SIG-M5 treated with dmso at 0.1 percent for 504 hours (cell line): ENCODE measurements around the gene ARHGDIB.

Source experiments
- DNase-seq: peaks from one replicate; lab custom pipeline; 2025; ENCODE audit not compliant: unreplicated experiment; lab: John Stamatoyannopoulos, UW

Gene ARHGDIB

DNA sequence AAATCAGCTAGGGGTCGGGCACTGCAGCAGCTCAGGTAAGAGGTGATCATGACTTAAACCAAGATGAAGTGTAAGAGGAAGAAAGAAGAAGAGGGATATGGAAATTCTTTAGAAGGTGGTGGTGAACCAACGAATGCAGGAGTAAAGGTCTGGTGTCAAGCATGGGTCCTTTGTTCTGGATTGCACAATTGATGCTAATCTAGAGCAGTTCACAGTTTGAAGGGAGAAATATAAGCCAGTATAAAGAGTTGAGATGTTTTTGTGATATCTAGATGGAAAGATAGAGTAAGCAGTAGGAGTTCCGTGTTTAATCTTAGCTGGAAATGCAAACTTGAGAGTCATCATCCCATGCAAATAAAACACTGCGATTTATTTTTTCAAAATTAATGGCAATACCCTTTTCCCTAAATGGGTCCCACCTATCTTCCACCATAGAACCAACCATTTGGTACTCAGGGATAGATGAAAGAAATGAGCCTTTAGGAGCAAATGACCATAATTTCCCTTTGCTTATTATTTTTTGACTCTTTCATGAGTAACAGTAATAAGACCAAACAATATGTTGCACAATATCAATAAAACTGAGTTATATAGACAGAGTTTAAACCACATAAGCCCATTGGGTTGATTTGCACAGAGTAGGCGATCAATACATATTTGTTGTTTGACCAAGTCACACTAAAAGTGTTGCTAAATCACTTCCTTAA lies 60.7 kb downstream of the ARHGDIB start:
- no peak for DNase-seq

DNA sequence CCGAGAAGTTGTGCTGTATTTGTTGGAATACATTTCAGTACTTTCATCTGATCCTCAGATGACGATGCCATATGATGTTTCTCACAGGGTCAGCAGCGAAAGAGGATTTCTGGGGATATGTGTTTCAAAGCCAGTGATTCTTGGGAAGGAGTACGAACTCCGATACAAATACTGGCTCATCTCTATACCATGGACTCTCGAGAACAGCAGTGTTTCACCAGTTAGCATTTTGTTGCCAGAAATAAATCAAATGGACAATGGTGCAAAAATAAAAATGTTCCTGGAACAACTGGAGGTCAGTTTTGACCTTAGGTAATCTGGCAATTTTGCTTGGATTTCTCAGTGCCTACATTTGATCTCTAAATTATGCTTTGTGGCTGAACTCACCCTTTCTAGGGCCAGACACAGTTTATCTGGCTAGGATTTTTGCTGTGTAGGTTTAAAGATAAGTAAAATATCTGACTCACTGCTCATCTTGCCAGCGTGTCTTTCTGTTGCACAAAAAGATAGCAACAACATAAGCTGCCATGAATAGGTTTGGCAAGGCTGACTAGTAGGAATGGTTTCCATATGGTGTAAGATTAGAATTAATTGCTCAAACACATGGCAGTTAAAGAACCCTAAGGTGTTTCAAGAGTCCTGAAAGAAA lies 64.8 kb downstream of the ARHGDIB start:
- no peak for DNase-seq

DNA sequence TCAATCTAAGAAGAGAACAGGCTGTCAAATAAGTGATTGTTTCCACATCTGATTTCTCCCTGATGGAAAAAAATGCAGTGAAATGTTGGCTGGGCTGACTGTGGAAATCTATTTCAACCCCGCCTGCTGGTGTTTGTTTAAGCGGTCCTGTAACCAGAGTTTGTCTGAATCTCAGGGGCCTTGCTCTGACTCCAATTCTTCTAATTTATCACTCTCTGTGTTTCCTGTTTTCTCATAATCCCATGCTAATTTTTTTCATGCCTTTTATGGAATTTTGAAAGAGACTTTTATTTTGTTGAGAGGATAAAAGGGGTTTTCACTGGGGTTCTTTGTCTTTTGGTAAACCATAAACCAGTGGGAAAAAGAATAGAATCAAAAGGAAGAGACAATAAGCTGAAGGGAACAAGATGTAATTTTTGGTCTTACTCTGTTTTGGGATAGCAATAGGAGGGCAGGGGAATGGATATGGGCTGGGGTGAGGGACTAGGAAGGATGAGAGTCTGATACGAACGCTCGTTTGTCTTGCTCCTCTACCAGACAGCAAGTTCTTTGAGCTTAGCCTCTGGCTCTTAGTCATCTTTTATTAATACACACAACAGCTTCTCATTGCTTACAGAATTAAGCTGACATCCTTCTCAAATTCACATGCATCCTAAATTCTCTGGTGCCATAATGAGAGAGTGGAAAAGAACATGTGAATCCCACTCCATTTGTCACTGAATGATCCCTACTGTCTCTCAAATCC lies 67.7 kb downstream of the ARHGDIB start:
- no peak for DNase-seq

DNA sequence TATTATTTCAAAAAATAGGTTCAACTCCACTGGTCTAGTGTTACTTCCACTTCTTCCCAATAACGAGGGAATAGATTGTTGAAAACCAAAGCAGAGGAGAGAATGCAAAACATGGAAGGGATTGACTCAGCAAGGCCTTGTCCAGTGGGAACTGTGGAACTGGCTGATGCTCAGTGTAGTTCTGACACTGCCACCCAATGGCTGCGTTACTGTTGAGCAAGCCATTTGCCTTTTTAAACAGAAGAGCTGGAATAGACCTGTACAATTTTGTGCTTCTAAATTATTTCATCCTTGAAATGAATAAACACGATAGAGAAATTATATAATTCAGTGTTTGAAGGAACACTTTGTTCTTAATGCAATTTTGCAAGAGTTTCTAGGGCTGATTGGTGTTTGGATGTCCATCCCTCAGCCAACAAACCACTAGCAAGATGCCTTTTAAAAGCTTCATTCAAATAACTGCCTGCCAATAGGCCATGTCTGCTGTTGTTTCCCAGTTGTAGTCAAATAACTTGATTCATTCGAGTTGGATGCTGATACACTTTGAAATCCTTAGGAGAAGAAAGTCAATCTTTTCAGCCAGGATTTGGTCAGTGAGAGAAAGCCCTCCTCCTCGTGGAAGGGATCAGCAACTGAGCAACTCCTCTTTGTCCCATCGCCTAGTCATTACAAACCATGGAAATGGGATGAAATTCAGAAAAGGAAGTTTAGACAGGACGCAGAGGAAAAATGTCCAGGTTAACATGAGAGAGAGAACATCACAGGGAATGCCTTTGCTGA lies 68.5 kb downstream of the ARHGDIB start:
- DNase-seq, result no peak
